HepG2 (cell line): ENCODE measurements around the gene ABHD12. TPM values are rescaled to one million over a fixed set of nuclear protein-coding genes. Genes with fewer than 3 reads are reported as not detected.

Experiments used
- ATF4 ChIP-seq, 2 experiments: fragments of 450-650 bp in 1 of 2; sonication (generic) in 1 of 2; formaldehyde crosslinking; IDR thresholded peaks; 2 replicates each; pipeline versions ENCODE4 v1.5.0 to v1.8.0; 2020 to 2022; ENCODE audit warnings: mild to moderate bottlenecking in 1 of 2, missing genetic modification reagents in 1 of 2
- CBX2 ChIP-seq, 2 experiments: fragments of 200-600 bp in 1 of 2; sonication (generic); formaldehyde crosslinking in 1 of 2; IDR thresholded peaks; 2 replicates each; pipeline versions ENCODE4 v1.7.0 to v1.8.1; 2018 to 2022; ENCODE audit warnings: low read depth in 2 of 2, low read length in 1 of 2, mild to moderate bottlenecking in 1 of 2, missing genetic modification reagents in 1 of 2
- FOXC1 ChIP-seq: sonication (generic); formaldehyde crosslinking; IDR thresholded peaks from 2 replicates; pipeline ENCODE4 v1.8.0; 2022; ENCODE audit warnings: mild to moderate bottlenecking, missing genetic modification reagents, borderline replicate concordance
- GABPA ChIP-seq, 2 experiments: IDR thresholded peaks; 2 replicates each; pipeline ENCODE4 v1.6.1; 2011 to 2016; ENCODE audit warnings: low read depth in 2 of 2, low read length in 1 of 2, missing biosample characterization in 1 of 2, missing genetic modification characterization in 1 of 2
- HNRNPK ChIP-seq: fragments of 200-400 bp; formaldehyde crosslinking; IDR thresholded peaks from 2 replicates; pipeline ENCODE4 v1.6.1; 2018; ENCODE audit warnings: low read length, low read depth, moderate library complexity, mild to moderate bottlenecking; ENCODE audit not compliant: poor library complexity, severe bottlenecking
- HOMEZ ChIP-seq: IDR thresholded peaks from 2 replicates; pipeline ENCODE4 v1.6.1; 2016; ENCODE audit warnings: low read depth
- KLF15 ChIP-seq: sonication (generic); formaldehyde crosslinking; IDR thresholded peaks from 2 replicates; pipeline ENCODE4 v1.8.1; 2023; ENCODE audit warnings: borderline replicate concordance, mild to moderate bottlenecking, inconsistent platforms, missing genetic modification reagents, mixed read lengths
- MIXL1 ChIP-seq: IDR thresholded peaks from 2 replicates; pipeline ENCODE4 v1.6.1; 2016
- NFE2L2 ChIP-seq: fragments of 150-350 bp; IDR thresholded peaks from 2 replicates; pipeline ENCODE4 v1.6.1; 2014; ENCODE audit warnings: low read length
- SMAD3 ChIP-seq: sonication (generic); formaldehyde crosslinking; IDR thresholded peaks from 2 replicates; pipeline ENCODE4 v1.4.0; 2020; ENCODE audit warnings: missing genetic modification reagents
- SUZ12 ChIP-seq: fragments of 150-350 bp; IDR thresholded peaks from 2 replicates; pipeline ENCODE4 v1.6.1; 2014; ENCODE audit warnings: low read depth, low read length
- ZBED4 ChIP-seq: sonication (generic); formaldehyde crosslinking; IDR thresholded peaks from 2 replicates; pipeline ENCODE4 v1.4.0; 2020; ENCODE audit warnings: missing genetic modification reagents, borderline replicate concordance
- ZKSCAN5 ChIP-seq: sonication (generic); formaldehyde crosslinking; IDR thresholded peaks from 2 replicates; pipeline ENCODE4 v1.5.1; 2020; ENCODE audit warnings: mild to moderate bottlenecking, missing genetic modification reagents
- ZNF124 ChIP-seq: sonication (generic); formaldehyde crosslinking; IDR thresholded peaks from 2 replicates; pipeline ENCODE4 v1.4.0; 2020; ENCODE audit warnings: missing genetic modification reagents
- ZNF20 ChIP-seq: sonication (generic); formaldehyde crosslinking; IDR thresholded peaks from 2 replicates; pipeline ENCODE4 v1.4.0; 2020; ENCODE audit warnings: mild to moderate bottlenecking, moderate library complexity, missing genetic modification reagents
- ZNF296 ChIP-seq: sonication (generic); formaldehyde crosslinking; conservative IDR thresholded peaks from 2 replicates; pipeline ENCODE4 v1.5.0; 2020; ENCODE audit warnings: mild to moderate bottlenecking, missing genetic modification reagents
- ZNF451 ChIP-seq: sonication (generic); formaldehyde crosslinking; IDR thresholded peaks from 2 replicates; pipeline ENCODE4 v1.5.0; 2020; ENCODE audit warnings: mild to moderate bottlenecking, missing genetic modification reagents
- ZNF563 ChIP-seq: sonication (generic); formaldehyde crosslinking; IDR thresholded peaks from 2 replicates; pipeline ENCODE4 v1.8.0; 2022; ENCODE audit warnings: mild to moderate bottlenecking, moderate library complexity, missing genetic modification reagents
- ZNF629 ChIP-seq: sonication (generic); formaldehyde crosslinking; conservative IDR thresholded peaks from 2 replicates; pipeline ENCODE4 v1.5.0; 2020; ENCODE audit warnings: missing genetic modification reagents
- ZNF776 ChIP-seq: sonication (generic); formaldehyde crosslinking; IDR thresholded peaks from 2 replicates; pipeline ENCODE4 v1.4.0; 2020; ENCODE audit warnings: mild to moderate bottlenecking, missing genetic modification reagents
- polyA plus RNA-seq, 8 experiments: library from polyadenylated mRNA; depleted of rRNA in 3 of 8; stranded (reverse) in 7 of 8; unstranded in 1 of 8; fragments of >200 nt; fragmentation: Illumina TruSeq in 4 of 8; extraction: Trizol in 4 of 8; gene quantifications; 2 replicates each; pipeline versions ENCODE4 v1.2.1 to v1.2.3, GENCODE V29; 2011 to 2016; ENCODE audit warnings: low read depth in 4 of 8, missing spikeins in 1 of 8, mixed read lengths in 1 of 8; ENCODE audit not compliant: insufficient read depth in 1 of 8
- total RNA-seq, 5 experiments: library from RNA; depleted of rRNA; stranded (reverse); fragments of >200 nt; fragmentation: Illumina TruSeq; extraction: Trizol; gene quantifications; 2 replicates each; pipeline ENCODE4 v1.2.3, GENCODE V29; 2016; ENCODE audit warnings: low read depth in 1 of 5

Gene ABHD12
- total and polyA plus RNA-seq, 2 of the 13 experiments (the other 11 are each of a cell fraction or from before 2014, with no cell fraction given) = 23.5 to 72.1 TPM

- TF ChIP-seq ATF4 (CRISPR knock-in tag; IDR thresholded peaks at IDR 0.05) (peak in 1 of 2 experiments; percentile 35; a peak in 2 of 4 replicates), ZNF451 (CRISPR knock-in tag) (peak; percentile 88; the same call in 1 of the 2 replicates), CBX2 (IDR thresholded peaks at IDR 0.05; ENCODE audit: low read depth, low read length) (no peak), CBX2 (CRISPR knock-in tag; IDR thresholded peaks at IDR 0.05; ENCODE audit: low read depth) (no peak), ZKSCAN5 (no peak; the same call in 1 of the 2 replicates), MIXL1 (CRISPR knock-in tag) (peak; percentile 91), HOMEZ (CRISPR knock-in tag) (peak; percentile 78), ZNF20 (CRISPR knock-in tag) (no peak), KLF15 (CRISPR knock-in tag) (no peak), ZNF629 (CRISPR knock-in tag) (0 out of 2 replicates have a peak, but pooled peaks have one; percentile 44), ZNF776 (peak; percentile 82; the same call in 1 of the 2 replicates), FOXC1 (CRISPR knock-in tag) (0 out of 2 replicates have a peak, but pooled peaks have one; percentile 61), GABPA (IDR thresholded peaks at IDR 0.05; ENCODE audit: low read depth, low read length) (no peak), GABPA (CRISPR knock-in tag; IDR thresholded peaks at IDR 0.05; ENCODE audit: low read depth) (no peak), SUZ12 (no peak), ZBED4 (CRISPR knock-in tag) (no peak; the same call in 1 of the 2 replicates), ZNF563 (CRISPR knock-in tag) (peak; percentile 89), ZNF124 (peak; percentile 83; the same call in 1 of the 2 replicates), ZNF296 (CRISPR knock-in tag) (no peak), SMAD3 (CRISPR knock-in tag) (peak; percentile 73), HNRNPK (no peak), NFE2L2 (peak; percentile 9; the same call in 1 of the 2 replicates)
Measured at GRCh38 chr20:25390538-25391528, at the start of gene ABHD12 (continued).
